ENCODE measurements around the gene SSR3. TPM values are rescaled to one million over a fixed set of nuclear protein-coding genes. Genes with fewer than 3 reads are reported as not detected.
"Not testable (repeated sequence)": the region's sequence is repeated elsewhere in the genome, so short reads cannot be mapped to it uniquely, and the experiment has no call there.

SSR3 gene
- total RNA-seq, 4 donors from 2014 or later, result 99.6 to 308 (median 165) TPM

DNA sequence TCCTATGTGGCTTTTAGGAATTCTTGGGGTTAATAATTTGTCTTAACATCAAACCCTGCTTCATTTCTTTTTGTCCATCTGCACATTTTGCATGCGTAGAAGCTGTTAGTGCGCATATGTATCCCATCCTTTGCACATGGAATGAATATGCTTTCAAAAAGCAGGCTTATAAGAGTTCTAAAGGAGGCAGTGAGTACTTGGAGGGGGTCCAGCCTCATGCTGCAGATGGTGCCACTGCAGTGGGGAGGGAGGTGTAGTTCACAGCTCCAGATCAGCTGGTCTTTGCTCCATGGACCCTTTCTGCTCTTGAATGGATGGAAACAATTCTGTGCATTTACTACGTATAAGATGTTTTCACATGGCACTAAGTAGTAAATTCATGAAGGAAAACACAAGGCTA lies 20.7 kb upstream of the SSR3 start:
- Histone ChIP-seq H3K36me3 (no peaks in the 10 kb centered on the region), H3K4me1 (no peaks in the 10 kb centered on the region), H3K4me3 (no peak overlapping the region), H3K27me3 (no peaks in the 10 kb centered on the region), H3K9me3 (no peaks in the 10 kb centered on the region), H3K27ac (no peak overlapping the region)
- ATAC-seq, result no peak
- TF ChIP-seq POLR2A (IDR thresholded peaks at IDR 0.05), result no peak
- 79 to 88% methylated on average over 3 of the region's 3 CpGs for WGBS, 2 donors (ENCODE audit: low coverage in 1 of 2)

DNA sequence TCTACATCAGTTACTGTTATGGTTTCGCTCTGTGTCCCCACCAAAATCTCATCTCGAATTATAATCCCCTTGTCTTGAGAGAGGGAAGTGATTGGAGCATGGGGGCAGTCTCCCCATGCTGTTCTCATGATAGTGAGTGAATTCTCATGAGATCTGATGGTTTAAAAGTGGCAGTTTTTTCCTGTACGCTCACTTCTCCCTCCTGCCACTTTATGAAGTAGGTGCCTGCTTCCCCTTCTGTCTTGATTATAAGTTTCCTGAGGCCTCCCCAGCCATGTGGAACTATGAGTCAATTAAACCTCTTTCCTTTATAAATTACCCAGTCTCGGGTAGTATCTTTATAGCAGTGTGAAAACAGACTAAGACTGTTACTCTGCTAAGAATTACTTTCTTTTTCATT lies 15.0 kb upstream of the SSR3 start:
- not testable (repeated sequence) for H3K9me3 ChIP-seq, H3K4me3 ChIP-seq, H3K36me3 ChIP-seq, H3K4me1 ChIP-seq, H3K27ac ChIP-seq, ATAC-seq, H3K27me3 ChIP-seq
- WGBS, 2 donors (ENCODE audit: low coverage in 1 of 2), result 65 to 73% methylated on average over 4 of the region's 4 CpGs

DNA sequence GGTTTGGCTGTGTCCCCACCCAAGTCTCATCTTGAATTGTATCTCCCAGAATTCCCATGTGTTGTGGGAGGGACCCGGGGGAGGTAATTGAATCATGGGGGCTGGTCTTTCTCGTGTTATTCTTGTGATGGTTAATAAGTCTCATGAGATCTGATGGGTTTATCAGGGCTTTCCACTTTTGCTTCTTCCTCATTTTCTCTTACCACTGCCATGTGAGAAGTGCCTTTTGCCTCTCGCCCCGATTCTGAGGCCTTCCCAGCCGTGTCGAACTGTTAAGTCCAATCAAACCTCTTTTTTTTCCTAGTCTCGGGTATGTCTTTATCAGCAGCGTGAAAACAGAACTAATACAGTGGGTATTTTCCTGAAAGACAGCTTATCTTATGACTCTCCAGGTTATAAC lies 14.1 kb upstream of the SSR3 start:
- ATAC-seq, H3K4me1 ChIP-seq, H3K36me3 ChIP-seq, H3K27ac ChIP-seq, H3K9me3 ChIP-seq, H3K27me3 ChIP-seq, H3K4me3 ChIP-seq: not testable (repeated sequence)
- 77 to 90% methylated on average over 4 to 8 of the region's 8 CpGs for WGBS, 2 donors (ENCODE audit: low coverage in 1 of 2)

DNA sequence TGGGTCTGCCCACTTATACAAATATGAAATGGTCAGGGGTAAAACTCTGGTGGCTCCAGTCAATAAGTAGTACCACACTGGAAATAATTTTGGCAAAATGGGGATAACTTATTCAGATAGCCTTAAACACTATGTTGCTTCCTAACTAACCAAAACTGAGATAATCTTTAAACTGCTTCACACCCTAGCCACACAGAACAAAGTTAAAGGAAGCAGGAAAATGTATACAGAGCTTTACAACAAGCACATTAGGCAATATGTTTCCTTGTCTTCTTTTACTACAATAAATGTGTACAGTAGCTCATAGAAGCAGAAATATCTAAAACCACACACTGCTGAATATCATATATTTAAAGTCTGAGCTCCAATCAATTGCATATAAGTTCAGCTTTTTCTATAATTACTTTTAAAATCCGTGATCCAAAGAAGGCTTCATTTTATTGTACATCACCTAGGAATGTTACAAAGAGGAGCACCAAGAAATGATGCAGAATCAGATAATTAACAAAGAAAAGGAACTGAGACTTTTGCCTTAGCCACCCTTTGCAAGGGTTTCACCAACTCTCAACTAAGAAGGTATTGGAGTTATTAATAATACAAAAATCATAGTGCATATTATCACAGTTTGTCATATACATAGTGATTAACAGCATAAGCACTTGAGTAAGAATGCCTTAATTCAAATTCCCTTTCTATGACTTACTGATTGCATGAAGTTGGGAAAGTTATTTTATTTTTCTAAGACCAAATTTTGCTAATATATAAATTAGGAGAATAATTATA lies 9.2 kb upstream of the SSR3 start:
- no peak for ATAC-seq
- H3K36me3 ChIP-seq, result no peaks in the 10 kb centered on the region
- no peak overlapping the region for H3K27ac ChIP-seq
- TF ChIP-seq, protein P1, sequence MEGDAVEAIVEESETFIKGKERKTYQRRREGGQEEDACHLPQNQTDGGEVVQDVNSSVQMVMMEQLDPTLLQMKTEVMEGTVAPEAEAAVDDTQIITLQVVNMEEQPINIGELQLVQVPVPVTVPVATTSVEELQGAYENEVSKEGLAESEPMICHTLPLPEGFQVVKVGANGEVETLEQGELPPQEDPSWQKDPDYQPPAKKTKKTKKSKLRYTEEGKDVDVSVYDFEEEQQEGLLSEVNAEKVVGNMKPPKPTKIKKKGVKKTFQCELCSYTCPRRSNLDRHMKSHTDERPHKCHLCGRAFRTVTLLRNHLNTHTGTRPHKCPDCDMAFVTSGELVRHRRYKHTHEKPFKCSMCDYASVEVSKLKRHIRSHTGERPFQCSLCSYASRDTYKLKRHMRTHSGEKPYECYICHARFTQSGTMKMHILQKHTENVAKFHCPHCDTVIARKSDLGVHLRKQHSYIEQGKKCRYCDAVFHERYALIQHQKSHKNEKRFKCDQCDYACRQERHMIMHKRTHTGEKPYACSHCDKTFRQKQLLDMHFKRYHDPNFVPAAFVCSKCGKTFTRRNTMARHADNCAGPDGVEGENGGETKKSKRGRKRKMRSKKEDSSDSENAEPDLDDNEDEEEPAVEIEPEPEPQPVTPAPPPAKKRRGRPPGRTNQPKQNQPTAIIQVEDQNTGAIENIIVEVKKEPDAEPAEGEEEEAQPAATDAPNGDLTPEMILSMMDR (IDR thresholded peaks at IDR 0.05), result no peak
- TF ChIP-seq POLR2AphosphoS5 (IDR thresholded peaks at IDR 0.05) (no peak), EP300 (IDR thresholded peaks at IDR 0.05) (no peak), POLR2A (IDR thresholded peaks at IDR 0.05) (no peak)
- no peaks in the 10 kb centered on the region for H3K27me3 ChIP-seq
- no peaks in the 10 kb centered on the region for H3K9me3 ChIP-seq
- no peak overlapping the region for H3K4me3 ChIP-seq
- WGBS, 2 donors (ENCODE audit: low coverage in 1 of 2), result 38 to 100% methylated on average over 1 of the region's 1 CpG
- H3K4me1 ChIP-seq, result no peaks in the 10 kb centered on the region

DNA sequence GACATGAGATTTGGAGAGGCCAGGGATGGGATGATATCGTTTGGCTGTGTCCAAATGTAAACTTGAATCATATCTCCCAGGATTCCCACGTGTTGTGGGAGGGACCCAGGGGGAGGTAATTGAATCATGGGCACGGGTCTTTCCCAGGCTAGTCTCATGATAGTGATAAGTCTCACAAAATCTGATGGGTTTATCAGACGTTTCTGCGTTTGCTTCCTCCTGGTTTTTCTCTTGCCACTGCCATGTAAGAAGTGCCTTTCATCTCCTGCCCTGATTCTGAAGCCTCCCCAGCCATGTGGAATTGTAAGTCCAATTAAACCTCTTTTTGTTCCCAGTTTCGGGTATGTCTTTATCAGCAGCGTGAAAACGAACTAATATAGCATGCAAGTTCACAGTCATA lies 7.6 kb upstream of the SSR3 start:
- not testable (repeated sequence) for H3K36me3 ChIP-seq, H3K27me3 ChIP-seq, H3K4me1 ChIP-seq, ATAC-seq, H3K9me3 ChIP-seq, H3K4me3 ChIP-seq, H3K27ac ChIP-seq
- 64 to 72% methylated on average over 8 of the region's 8 CpGs for WGBS, 2 donors (ENCODE audit: low coverage in 1 of 2)

DNA sequence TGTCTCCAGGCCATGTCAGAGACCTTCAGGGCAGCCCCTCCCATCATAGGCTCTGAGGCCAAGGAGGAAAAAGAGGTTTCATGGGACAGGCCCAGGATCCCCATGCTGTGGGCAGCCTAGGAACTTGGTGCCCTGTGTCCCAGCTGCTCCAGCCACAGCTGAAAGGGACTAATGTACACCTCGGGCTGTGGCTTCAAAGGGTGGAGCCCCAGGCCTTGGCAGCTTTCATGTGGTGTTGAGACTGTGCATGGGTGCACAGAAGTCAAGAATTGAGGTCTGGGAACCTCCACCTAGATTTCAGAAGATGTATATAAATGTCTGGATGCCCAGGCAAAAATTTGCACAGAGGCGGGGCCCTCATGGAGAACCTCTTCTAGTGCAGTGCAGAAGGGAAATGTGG lies 6.6 kb upstream of the SSR3 start:
- Histone ChIP-seq H3K27ac (no peak overlapping the region), H3K27me3 (no peaks in the 10 kb centered on the region), H3K9me3 (no peaks in the 10 kb centered on the region), H3K4me1 (no peaks in the 10 kb centered on the region), H3K36me3 (no peaks in the 10 kb centered on the region), H3K4me3 (no peak overlapping the region)
- no peak for ATAC-seq
- WGBS, 2 donors (ENCODE audit: low coverage in 1 of 2), result 100% methylated on average over 2 of the region's 2 CpGs; no CpG with 5 or more reads in 1 of the 2 donors
- TF ChIP-seq, protein P1 (IDR thresholded peaks at IDR 0.05), result no peak
- TF ChIP-seq POLR2AphosphoS5 (IDR thresholded peaks at IDR 0.05) (no peak), POLR2A (IDR thresholded peaks at IDR 0.05) (no peak), EP300 (IDR thresholded peaks at IDR 0.05) (no peak)

DNA sequence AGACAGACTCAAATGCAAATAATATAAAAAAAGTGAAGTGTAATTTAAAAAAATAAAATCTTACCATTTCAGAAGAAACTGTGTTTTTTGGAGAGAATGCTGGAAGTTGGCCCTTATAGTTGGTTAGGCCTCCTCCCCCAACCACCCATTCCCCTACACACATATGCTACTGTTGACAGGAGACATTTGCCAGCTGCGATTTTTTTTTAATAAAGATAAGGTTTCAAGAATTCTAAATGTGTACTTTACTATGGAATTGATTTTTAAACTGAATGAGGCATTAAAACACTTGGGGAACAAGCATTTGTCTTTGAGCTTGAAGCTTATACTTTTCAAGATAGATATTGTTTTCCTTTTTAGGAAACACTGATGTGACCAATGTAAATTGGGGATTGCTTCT lies 4.4 kb upstream of the SSR3 start:
- TF ChIP-seq EP300 (IDR thresholded peaks at IDR 0.05), result no peak
- no peak for TF ChIP-seq POLR2AphosphoS5 (IDR thresholded peaks at IDR 0.05)
- TF ChIP-seq, protein P1 (IDR thresholded peaks at IDR 0.05), result no peak
- TF ChIP-seq POLR2A (IDR thresholded peaks at IDR 0.05), result no peak
- no peaks in the 10 kb centered on the region for H3K27me3 ChIP-seq
- ATAC-seq, result no peak
- H3K4me3 ChIP-seq, result no peak overlapping the region
- H3K27ac ChIP-seq, result no peak overlapping the region
- 32 to 62% methylated on average over 1 of the region's 1 CpG for WGBS, 2 donors (ENCODE audit: low coverage in 1 of 2)
- H3K36me3 ChIP-seq, result no peaks in the 10 kb centered on the region
- no peaks in the 10 kb centered on the region for H3K9me3 ChIP-seq
- H3K4me1 ChIP-seq, result peaks cover 0 to 5% (median 0%) of the 10 kb centered on the region in 3 donors

All from gastroesophageal sphincter (tissue), 4 donors.